ENCODE results near the gene CA10.

Gene CA10

GRCh38 chr17:51724043-51724580, 434.4 kb downstream of the CA10 start:
- DNase-seq (ENCODE audit: low spot score) = no peak

- no peak for DNase-seq (ENCODE audit: low spot score)
Measured at GRCh38 chr17:51722994-51723393, 435.5 kb downstream of the CA10 start.

GRCh38 chr17:51721730-51722129, 436.8 kb downstream of the CA10 start:
- no peak for DNase-seq (ENCODE audit: low spot score)

GRCh38 chr17:51720439-51720838, 438.1 kb downstream of the CA10 start:
- DNase-seq (ENCODE audit: low spot score) = no peak

- DNase-seq (ENCODE audit: low spot score) = no peak
Measured at GRCh38 chr17:51718983-51719382, 439.5 kb downstream of the CA10 start.

- DNase-seq (ENCODE audit: low spot score) = peak; percentile 19
Measured at GRCh38 chr17:51711581-51711980, 446.9 kb downstream of the CA10 start.

GRCh38 chr17:51710634-51710979, 447.9 kb downstream of the CA10 start:
- DNase-seq (ENCODE audit: low spot score) = no peak

GRCh38 chr17:51709694-51710633, 448.6 kb downstream of the CA10 start:
- DNase-seq (ENCODE audit: low spot score) = no peak

GRCh38 chr17:51707216-51707615, 451.3 kb downstream of the CA10 start:
- no peak for DNase-seq (ENCODE audit: low spot score)

GRCh38 chr17:51706093-51706492, 452.4 kb downstream of the CA10 start:
- DNase-seq (ENCODE audit: low spot score) = no peak

GRCh38 chr17:51703361-51704341, 454.9 kb downstream of the CA10 start:
- DNase-seq (ENCODE audit: low spot score) = no peak

GRCh38 chr17:51702963-51703360, 455.6 kb downstream of the CA10 start:
- DNase-seq (ENCODE audit: low spot score) = no peak

- no peak for DNase-seq (ENCODE audit: low spot score)
Measured at GRCh38 chr17:51701501-51701900, 457.0 kb downstream of the CA10 start.

GRCh38 chr17:51700011-51700760, 458.3 kb downstream of the CA10 start:
- no peak for DNase-seq (ENCODE audit: low spot score)

GRCh38 chr17:51699303-51699702, 459.2 kb downstream of the CA10 start:
- DNase-seq (ENCODE audit: low spot score) = peak; percentile 42

GRCh38 chr17:51692917-51693316, 465.6 kb downstream of the CA10 start:
- DNase-seq (ENCODE audit: low spot score) = no peak

GRCh38 chr17:51687887-51688286, 470.6 kb downstream of the CA10 start:
- DNase-seq (ENCODE audit: low spot score) = no peak

GRCh38 chr17:51685287-51685909, 473.1 kb downstream of the CA10 start:
- no peak for DNase-seq (ENCODE audit: low spot score)

- DNase-seq (ENCODE audit: low spot score) = no peak
Measured at GRCh38 chr17:51684214-51684613, 474.3 kb downstream of the CA10 start.

GRCh38 chr17:51683291-51683690, 475.2 kb downstream of the CA10 start:
- no peak for DNase-seq (ENCODE audit: low spot score)

- no peak for DNase-seq (ENCODE audit: low spot score)
Measured at GRCh38 chr17:51682115-51682514, 476.4 kb downstream of the CA10 start.

Measured in iPS-NIHi11 (cell line).